ENCODE data around the gene MAST2. TPM values are rescaled to one million over a fixed set of nuclear protein-coding genes. Genes with fewer than 3 reads are reported as not detected.
"Not testable (repeated sequence)": the region's sequence is repeated elsewhere in the genome, so short reads cannot be mapped to it uniquely, and the experiment has no call there.

The MAST2 gene
- total RNA-seq, 1 experiment from 2014 or later, result 30.3 TPM

DNA sequence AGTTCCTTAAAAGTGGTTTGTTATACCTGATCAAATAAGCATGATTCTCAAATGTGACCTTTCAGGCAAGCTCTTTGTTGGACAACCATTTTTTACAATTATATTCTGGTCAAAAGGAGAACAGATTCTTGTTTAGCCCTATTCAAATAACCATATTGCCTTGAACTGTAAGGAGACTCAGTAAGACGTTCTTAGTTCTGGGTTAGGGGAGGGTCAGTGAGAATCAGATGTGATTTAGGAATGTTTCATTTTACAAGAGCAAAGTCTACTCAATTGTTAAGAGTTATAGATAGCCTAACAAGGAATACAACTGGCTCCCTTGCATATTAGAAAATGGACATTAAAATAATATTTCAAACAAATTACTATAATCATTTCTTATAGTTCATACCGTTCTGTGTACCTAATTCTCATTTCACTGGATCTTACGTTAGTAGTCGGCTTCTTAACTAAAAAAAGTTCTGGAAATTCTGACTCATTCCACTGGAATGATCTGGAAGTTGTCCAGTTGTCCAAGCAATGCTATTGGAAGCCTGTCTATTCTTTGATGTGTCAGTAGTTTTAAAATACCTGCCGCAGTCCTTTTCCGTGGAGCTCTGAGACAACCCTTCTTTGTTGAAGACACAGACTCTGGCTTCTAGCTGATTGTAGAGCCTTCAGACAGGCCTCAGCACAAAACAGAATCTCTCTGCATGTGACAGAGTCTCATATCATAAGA lies 88.8 kb downstream of the MAST2 start:
- peak; percentile 92 for DNase-seq (ENCODE audit: low read depth)

DNA sequence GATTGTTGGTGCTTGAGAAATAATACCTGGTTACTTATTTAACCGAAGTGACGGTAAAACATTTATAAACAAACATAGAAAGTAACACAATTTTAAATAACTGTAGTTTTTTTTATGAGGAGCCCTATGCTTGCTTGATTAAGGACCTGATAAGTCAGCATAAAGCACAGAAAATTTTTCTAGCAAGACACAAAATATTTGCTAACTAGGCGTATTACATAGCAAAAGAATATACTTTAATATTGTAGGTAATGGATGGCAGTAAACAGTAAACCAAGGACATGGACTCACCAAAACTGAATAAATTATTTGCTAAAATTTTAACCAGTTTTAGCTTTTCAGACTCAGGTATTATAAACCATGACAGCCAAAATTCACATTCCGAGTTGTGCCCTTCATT lies 90.9 kb downstream of the MAST2 start:
- DNase-seq (ENCODE audit: low read depth), result no peak

DNA sequence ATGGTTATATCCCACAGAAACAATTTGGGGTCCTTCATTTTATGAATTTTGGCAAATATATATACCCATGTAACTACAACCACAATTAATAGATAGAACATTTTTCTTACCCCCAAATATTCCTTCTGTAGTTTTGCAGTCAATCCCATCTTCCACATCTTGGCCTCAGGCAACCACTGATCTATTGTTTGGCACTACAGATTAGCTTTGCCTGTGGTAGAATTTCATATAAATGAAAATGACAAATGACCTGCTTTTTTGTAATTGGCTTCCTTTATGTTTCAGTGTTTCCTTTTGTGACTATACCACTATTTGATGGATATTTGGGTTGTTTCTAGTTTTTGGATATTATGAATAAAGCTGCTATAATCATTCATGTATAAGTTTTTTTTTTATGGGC lies 91.5 kb downstream of the MAST2 start:
- no peak for DNase-seq (ENCODE audit: low read depth)

DNA sequence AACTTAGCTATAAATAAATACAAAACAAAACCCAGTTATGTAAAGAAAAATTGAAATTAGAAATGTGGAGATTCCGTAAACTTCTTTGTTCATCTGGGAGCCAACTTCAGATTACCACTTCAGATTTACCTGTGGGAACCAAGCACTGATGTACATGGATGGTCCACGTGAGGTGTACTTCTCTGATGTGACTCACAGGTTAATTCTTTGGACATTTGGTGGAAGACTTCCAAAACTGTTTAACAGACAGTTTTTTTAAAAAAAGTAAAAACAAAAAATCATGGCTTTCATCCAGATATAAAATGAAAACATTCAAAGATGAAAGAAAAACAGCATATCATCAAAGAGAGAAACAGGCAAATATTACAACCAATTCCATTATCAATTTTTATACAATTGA lies 92.0 kb downstream of the MAST2 start:
- no peak for DNase-seq (ENCODE audit: low read depth)

DNA sequence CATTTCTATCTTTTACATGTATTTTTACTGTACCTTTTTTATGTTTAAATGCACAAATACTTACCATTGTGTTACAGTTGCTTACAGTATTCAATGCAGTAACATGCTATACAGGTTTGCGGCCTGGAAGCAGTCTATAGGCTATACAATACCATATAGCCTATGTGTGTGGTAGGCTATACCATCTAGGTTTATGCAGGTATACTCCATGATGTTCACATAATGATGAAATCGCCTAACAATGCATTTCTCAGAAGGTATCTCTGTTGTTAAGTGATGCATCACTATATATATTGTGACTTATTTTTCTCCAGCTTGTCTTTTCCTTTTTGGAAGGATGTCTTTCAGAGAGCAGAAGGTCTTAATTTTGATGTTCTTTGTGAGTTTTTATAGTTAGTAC lies 103.5 kb downstream of the MAST2 start:
- no peak for DNase-seq (ENCODE audit: low read depth)

DNA sequence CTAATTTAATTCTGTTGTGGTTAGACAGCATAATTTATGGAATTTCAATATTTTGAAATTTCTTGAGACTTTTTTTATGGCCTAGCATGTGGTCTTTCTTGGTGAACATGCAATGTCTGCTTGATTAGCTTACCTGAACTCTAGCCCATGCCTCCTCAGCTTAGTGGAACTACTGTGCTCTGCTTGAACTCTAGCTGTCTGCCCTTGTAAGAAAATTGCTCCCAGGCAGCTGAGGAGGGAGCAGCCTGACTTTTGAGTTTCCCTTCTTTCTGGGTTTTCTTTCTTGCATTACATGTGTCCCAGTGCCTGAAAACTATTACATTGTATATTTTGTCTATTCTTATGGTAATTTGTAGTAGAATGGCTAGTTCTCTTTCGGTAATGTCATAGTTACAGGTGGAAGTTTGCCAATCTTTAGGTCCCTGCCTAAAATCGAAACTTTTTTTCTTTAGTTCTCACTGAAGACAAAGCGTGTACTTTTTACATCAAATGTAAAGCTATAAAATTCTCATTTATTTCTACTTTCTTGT lies 105.3 kb downstream of the MAST2 start:
- no peak for DNase-seq (ENCODE audit: low read depth)

DNA sequence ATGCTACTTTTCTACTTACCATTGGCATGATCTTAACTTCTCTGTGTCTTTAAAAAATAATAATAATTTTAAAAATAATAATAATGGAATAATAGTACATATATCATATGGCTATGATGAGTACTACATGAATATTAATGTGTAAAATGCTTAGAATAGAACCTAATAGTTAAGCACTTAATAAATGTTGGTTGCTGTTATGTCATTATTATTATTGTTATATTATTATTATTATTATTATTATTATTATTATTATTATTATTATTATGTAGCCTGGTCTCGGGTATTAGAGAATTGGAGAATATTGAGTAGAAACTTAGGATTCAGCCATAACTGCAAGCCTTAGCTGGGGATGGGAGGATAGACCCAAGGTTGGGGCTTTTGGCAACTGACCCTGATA lies 108.2 kb downstream of the MAST2 start:
- DNase-seq (ENCODE audit: low read depth), result no peak

DNA sequence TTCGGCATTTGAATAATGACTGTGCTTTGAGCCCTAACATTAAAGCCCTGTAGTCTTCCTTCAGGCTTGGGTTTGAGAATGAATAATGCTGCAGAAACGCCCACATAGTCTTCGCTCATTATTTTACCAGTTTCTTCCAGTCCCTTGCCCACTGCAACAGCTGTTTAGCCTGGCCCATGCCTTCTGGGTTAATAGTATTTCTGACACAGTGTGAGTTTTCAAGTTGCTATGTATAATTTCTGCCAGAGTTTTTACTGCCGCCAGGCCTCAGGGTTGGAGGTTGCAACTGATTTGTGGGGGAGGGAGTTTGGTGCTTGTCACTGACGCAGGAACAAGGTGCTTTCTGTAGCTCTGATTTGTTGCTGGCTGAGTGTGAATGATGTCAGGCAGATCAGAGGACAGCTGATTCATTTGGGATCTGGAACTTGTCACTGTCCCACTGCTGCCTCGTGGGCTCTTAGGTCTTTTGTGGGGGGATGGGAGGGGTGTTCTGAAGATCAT lies 109.8 kb downstream of the MAST2 start:
- DNase-seq (ENCODE audit: low read depth), result peak; percentile 99

DNA sequence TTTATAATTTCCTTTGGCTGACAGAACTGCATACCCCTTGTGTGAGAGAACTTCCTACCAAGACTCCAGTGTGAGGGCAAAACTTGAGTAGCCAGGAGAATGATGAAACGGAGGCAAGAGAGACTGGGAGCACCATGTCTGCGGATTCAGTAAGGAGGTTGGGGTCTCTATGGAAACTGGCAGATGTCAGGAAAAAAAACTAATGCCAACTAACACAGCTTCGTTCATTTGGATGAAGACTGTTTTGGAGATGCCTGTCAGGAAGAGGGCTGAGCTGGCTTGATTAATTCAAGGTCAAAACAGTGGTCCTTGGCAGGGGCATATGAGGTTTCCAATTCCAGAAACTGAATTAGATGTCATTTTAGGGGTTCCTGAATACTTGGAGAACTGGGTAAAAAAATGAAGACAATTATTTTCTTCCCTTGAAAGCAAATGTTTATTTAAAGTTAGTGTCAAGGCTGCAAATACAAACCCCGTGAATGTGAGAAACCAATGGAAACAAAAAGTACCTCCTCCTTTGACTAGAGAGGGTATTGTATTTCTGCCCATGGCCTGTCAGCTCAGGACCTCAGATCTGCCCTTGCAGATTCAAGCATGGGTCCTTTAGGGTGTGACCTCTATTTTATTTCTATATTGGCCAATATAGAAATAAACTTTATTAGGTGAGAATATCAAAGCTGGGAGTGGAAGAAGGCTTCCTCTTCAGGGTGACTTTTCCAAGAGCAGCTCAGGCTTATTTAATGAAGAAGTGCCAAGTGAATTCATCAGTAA lies 110.5 kb downstream of the MAST2 start:
- DNase-seq (ENCODE audit: low read depth), result peak; percentile 54

DNA sequence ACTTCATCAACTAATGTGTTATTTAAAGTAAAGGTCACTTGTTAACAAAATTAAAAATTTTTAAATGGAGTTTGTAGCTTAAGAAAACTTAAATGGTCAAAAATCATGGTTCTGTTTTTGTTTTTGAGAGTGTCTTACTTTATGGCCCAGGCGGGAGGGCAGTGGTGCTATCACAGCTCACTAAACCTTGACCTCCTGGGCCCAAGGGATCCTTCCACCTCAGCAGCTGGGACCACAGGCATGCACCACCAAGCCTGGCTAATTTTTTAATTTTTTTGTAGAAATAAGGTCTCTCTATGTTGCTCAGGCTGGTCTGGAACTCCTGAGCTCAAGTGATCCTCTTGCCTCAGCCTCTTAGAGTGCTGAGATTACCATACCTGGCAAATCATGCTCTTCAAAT lies 111.4 kb downstream of the MAST2 start:
- DNase-seq (ENCODE audit: low read depth), result peak; percentile 65

DNA sequence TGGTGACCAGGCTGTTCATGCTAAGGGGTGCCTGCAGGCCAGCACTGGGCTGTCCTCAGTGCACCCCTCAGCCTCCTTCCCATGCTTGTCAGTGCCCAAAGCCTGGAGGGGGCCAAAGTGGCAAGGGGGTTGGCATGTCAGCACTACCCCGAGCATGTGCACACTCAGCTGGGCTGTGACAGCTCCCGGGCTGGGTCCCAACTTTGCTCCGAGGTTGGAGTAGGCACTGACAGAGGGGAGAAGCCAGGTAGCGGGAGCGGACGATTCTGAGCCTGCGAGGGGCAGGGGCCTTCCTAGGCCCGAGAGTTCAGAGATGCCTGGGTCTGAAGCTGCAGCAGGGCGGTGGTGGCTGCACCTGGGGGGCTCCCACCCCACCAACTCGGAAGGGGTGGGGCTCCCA lies 119.0 kb downstream of the MAST2 start:
- DNase-seq (ENCODE audit: low read depth), result no peak

DNA sequence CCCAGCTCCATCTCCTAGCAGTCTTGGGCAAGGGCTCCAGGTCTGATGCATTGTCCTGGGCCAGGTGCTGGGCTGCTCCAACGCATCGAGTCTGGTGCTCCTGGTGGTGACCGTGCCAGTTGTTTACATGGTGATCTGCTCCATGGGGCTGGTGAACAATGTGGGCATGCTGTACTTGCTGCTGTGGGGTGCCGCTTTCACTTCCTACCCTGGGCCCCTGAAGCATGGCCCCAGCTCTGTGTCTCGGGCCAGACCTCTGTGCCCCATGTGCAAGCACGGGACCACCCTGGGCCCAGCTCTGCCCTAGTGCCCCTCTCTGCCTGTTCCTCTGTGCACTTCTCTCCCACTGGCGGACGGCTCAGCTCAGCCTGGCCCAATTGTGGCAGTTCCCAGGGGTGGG lies 119.4 kb downstream of the MAST2 start:
- DNase-seq (ENCODE audit: low read depth), result no peak

DNA sequence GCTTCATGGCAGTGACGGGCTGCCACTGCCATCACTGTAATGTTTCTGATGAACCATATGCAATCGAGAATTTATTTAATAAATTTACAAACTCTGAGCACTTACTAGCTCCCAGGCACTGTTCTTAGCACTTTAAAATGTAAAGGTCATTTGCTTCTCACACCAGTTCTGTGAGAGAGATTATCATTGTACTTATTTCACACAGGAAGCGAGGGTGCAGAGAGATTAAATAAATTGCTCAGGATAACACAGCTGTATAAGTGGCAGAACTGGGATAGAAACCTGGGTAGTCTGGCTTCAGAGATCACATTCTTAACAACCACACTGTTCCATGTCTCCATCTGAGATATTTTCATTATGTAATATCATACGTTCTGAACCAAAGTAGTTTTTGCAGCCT lies 119.9 kb downstream of the MAST2 start:
- no peak for DNase-seq (ENCODE audit: low read depth)

DNA sequence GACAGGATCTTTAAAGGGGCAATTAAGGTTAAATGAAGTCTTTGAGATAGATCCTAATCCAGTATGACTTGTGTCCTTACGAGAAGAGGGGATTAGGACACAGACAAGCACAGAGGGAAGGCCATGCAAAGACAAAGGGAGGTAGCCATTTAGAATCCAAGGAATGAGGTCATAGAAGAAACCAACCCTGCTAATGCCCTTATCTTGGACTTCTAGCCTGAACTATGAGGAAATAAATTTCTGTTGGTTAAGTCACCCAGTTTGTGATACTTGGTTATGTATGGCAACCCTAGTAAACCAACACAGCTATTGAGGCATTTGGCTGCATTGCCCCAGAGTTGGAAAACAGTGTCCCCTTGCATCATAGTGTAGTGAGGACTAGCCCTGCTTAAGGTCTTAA lies 121.3 kb downstream of the MAST2 start:
- no peak for DNase-seq (ENCODE audit: low read depth)

DNA sequence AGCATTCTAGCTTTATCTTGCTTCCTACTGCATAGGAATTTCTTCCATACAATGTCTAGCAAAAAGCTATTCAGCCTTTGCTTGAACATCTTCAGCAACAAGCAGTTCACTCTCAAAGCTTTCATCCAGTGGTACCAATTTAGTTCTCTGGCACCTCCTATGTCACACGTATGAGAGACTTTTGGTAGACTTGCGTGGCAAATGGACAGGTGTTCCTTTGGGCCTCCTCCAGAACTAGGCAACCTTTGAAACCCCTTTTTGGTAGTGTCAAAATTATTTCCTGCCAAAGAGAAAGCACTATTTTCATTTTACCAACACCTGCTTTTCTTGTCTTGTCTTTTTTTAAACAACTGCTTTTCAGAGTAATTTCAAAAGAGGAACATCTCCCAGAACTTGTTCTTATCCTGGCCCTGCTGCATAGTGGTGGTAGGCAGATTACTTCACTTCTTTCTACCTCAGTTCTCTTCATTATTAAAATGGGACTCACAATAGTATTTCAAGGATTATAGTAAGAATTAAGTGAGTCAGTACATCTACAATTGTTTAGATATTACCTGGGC lies 122.4 kb downstream of the MAST2 start:
- DNase-seq (ENCODE audit: low read depth), result no peak

DNA sequence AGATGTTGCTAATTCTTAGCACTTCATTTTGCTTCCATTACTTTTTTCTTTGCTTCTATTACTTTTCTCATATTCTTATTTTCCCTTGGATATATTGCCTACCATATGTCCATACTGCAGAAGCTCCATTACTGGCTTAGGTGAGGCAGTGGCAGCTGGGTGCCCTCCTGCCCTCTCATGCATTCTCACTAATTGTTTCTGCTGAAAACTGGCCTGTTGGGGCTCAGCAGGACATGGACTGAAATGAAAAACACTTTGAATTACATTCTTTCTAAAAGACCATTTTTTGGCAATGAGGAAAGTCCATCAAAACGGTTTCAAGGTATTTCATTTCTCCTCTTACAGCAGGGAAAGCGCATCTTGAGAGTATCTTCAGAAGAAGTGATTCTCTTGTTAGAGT lies 122.9 kb downstream of the MAST2 start:
- no peak for DNase-seq (ENCODE audit: low read depth)

DNA sequence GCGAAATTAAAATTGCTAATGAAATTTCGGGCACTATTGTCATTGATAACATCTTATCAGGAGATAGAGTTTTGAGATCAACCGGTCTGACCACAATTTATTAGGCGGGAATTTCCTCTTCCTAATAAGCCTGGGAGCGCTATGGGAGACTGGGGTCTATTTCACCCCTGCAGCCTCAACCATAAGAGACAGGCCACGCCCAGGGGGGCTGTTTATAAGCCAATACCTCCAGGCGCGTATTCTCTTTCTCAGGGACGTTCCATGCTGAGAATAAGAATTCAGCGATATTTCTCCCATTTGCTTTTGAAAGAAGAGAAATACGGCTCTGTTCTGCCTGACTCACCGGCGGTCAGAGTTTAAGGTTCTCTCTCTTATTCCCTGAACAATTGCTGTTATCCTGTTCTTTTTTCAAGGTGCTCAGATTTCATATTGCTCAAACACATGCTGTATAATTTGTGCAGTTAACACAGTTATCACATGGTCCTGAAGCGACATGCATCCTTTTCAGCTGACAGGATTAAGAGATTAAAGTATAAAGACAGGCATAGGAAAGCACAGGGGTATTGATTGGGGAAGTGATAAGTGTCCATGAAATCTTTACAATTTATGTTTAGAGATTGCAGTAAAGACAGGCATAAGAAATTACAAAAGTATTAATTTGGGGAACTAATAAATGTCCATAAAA lies 124.0 kb downstream of the MAST2 start:
- not testable (repeated sequence) for DNase-seq (ENCODE audit: low read depth)

DNA sequence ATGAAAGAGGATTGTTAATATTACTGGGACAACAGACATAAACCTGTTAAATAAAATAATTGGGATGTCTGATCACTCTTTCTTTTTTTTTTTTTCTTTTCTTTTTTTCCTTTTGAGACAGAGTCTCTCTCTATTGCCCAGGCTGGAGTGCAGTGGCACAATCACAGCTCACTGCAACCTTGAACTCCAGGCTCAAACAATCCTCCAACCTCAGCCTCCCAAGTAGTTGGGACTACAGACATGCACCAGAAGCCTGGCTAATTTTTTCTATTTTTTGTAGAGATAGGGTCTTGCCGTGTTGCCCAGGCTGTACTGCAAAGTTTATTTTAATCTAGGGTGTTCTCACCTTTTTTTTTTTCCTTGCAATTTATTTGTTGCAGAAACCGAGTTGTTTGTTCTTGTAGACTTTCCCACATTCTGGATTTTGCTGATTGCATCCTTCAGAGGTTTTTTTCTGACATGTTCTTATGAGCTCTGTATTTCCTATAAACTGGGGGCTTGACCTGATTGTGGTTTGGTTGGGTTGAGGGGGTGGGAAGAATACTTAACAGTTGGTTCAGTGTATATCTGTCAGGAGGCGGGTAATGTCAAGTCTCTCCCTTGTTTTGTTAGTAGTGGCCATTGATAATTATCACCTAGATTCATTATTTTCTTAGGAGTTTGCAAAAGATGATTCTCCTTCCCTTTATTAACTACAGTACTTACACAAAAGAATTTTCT lies 125.2 kb downstream of the MAST2 start:
- DNase-seq (ENCODE audit: low read depth), result peak; percentile 76

DNA sequence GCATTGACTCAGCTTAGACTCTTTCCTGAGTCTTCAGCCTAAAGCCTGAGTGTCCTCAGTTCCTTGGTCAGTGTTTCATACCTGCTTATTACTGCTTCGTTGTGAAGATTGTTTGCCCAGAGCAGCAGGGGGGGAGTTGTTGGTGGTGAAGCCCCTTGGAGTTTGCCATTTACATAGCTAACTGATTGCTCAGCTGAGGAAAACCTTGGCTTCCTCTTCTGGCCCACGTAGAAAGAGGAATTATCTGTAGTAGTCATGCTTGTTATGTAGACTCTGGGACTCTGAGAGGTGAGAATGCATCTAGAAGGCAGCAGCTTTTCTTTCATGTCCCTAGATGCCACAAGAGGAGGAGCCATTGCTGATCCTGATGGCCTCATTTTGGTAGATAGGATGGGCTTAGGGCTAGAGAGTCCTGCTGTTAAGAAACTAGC lies 125.9 kb downstream of the MAST2 start:
- DNase-seq (ENCODE audit: low read depth), result peak; percentile 84

DNA sequence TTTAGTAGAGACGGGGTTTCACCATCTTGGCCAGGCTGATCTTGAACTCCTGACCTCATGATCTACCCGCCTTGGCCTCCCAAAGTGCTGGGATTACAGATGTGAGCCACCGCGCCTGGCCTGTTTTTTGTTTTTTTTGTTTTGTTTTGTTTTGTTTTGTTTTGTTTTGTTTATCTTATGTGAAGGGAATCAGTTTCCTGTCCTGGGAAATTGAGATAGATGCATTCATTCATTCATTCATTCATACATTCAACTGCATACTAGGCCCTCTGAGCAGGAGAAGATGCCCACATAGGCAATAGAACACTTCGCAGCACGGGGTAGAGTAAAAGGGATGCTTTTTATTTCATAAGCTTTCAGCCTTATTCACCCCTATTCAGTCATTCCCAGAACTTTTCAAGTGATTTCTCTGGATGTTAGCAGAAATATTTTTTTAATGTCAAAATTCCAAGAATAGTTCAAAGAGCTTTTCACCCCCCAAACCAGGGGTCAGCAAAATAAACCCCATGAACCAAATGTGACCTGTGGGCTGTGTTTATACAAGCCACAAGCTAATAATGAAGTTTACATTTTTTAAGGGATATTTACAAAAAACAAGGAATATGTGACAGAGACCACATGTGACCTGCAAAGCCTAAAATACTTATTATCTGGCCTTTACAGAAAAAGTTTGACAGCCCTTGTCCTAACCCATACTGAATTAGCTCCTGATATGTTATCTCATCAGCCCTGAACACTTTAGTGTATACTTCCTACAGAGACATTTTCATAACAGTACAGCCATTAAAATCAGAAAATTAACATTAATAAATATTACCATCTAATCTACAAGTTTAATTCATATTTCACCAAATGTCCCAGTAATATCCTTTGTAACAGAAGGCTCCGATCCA lies 127.1 kb downstream of the MAST2 start:
- DNase-seq (ENCODE audit: low read depth), result no peak

All from LHCN-M2 (cell line).